Measurements from ENCODE around the gene NLE1. TPM values are rescaled to one million over a fixed set of nuclear protein-coding genes. Genes with fewer than 3 reads are reported as not detected.
"Not testable (repeated sequence)": the region's sequence is repeated elsewhere in the genome, so short reads cannot be mapped to it uniquely, and the experiment has no call there.

NLE1 gene
- total RNA-seq, 1 donor from 2014 or later: 16.7 TPM

DNA sequence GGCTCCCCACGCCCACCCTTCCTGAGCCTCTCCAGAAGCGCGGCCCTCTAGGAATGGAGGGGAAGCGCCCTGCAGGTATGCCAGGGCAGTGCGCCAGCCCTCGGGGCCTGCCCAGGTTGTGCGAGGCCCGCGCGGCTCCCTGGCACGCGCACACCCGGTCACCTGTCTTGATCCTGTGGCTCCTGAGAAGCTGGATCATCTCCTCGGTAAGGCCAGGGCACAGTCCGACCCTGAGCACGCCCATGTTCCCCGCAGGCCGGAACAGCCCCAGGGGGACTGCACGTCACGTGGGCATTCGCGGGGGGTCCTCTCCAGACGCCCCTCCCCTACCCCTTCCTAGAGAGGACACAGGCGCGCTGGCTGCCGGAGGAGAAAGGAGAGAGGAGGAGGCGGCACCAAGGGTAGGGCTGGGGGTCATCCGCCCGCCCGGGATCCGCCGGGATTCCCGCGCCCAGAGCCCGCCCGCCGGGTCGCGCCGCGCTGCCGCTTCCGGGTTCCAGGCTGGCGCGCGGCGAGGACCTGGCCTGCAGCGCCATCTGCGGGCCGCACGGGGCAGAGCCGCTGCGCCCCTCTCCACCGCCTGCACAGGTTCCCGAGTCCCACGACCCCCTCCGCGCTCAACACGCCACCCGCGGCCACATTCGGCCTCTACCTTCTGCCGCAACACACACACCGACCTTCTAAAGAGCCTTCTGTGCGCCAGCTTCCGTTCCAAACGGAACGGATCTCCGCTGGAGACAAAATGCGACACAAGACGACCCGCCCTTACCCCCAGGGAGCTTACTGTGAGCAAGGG lies 22.5 kb downstream of the NLE1 start, which contains the start of gene RAD51D:
Gene RAD51D, minus strand, starts transcription at position 491 of the 796 bp plus-strand sequence. Its CDS starts 247 bp downstream, at position 244.
- peaks cover 3% of the 10 kb centered on the region for H3K36me3 Mint-ChIP-seq (ENCODE audit: low read depth, unreplicated experiment)
- TF ChIP-seq, protein P1, sequence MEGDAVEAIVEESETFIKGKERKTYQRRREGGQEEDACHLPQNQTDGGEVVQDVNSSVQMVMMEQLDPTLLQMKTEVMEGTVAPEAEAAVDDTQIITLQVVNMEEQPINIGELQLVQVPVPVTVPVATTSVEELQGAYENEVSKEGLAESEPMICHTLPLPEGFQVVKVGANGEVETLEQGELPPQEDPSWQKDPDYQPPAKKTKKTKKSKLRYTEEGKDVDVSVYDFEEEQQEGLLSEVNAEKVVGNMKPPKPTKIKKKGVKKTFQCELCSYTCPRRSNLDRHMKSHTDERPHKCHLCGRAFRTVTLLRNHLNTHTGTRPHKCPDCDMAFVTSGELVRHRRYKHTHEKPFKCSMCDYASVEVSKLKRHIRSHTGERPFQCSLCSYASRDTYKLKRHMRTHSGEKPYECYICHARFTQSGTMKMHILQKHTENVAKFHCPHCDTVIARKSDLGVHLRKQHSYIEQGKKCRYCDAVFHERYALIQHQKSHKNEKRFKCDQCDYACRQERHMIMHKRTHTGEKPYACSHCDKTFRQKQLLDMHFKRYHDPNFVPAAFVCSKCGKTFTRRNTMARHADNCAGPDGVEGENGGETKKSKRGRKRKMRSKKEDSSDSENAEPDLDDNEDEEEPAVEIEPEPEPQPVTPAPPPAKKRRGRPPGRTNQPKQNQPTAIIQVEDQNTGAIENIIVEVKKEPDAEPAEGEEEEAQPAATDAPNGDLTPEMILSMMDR (IDR thresholded peaks at IDR 0.05; ENCODE audit: unreplicated experiment): peak; percentile 93
- H3K27me3 Mint-ChIP-seq (ENCODE audit: unreplicated experiment): no peaks in the 10 kb centered on the region
- H3K27ac Mint-ChIP-seq (ENCODE audit: unreplicated experiment): no peak within 1 kb of the TSS
- H3K4me1 Mint-ChIP-seq (ENCODE audit: unreplicated experiment): peaks cover 5% of the 10 kb centered on the region
- H3K9me3 Mint-ChIP-seq (ENCODE audit: unreplicated experiment): no peaks in the 10 kb centered on the region
- peak within 1 kb of the TSS; percentile 94 for H3K4me3 Mint-ChIP-seq (ENCODE audit: unreplicated experiment)
- peak; percentile 90 for DNase-seq (ENCODE audit: low spot score)

DNA sequence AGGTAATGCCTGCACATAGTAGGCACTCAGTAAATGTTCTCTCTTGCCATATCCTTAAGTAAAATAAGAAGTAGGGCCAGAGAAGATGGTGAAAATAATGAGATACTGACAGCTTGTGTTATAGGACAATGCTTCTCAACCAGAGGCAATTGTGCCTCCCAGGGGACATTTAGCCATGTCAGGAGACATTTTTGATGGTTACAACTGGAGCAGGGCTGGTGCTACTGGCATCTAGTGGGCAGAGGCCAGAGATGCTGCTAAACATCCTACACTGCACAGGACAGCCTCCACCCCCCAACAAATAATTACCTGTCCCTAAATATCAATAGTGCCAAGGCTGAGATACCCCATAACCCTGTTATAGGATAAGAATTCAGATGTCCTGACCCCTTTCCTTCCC lies 24.1 kb downstream of the NLE1 start:
- Mint-ChIP-seq H3K36me3 (ENCODE audit: low read depth, unreplicated experiment) (peaks cover 3% of the 10 kb centered on the region), H3K9me3 (ENCODE audit: unreplicated experiment) (no peaks in the 10 kb centered on the region), H3K27me3 (ENCODE audit: unreplicated experiment) (no peaks in the 10 kb centered on the region), H3K27ac (ENCODE audit: unreplicated experiment) (no peak overlapping the region), H3K4me3 (ENCODE audit: unreplicated experiment) (no peak overlapping the region), H3K4me1 (ENCODE audit: unreplicated experiment) (peaks cover 5% of the 10 kb centered on the region)
- TF ChIP-seq, protein P1 (IDR thresholded peaks at IDR 0.05; ENCODE audit: unreplicated experiment): no peak
- no peak for DNase-seq (ENCODE audit: low spot score)

DNA sequence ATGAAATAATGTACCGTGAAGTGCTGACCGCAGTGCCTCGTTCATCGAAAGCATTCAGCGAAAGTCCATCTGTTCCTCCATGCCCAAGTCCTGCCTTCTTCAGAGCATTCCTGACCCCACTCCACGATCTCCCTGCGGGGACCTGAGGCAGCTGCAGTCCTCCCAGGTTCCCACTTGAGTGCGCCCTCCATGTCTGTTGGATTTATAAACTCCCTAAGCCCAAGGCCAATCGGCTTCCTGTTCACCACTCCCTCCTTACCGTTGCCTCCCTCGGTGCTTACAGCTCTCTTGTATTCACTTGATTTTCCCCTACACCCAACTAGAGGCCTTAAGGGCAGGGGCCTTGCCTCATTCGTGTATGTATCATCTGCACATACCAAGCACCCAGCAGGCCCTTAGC lies 25.3 kb downstream of the NLE1 start:
- Mint-ChIP-seq H3K4me1 (ENCODE audit: unreplicated experiment) (peaks cover 5% of the 10 kb centered on the region), H3K4me3 (ENCODE audit: unreplicated experiment) (no peak overlapping the region), H3K27ac (ENCODE audit: unreplicated experiment) (no peak overlapping the region), H3K9me3 (ENCODE audit: unreplicated experiment) (no peaks in the 10 kb centered on the region), H3K36me3 (ENCODE audit: low read depth, unreplicated experiment) (peaks cover 3% of the 10 kb centered on the region), H3K27me3 (ENCODE audit: unreplicated experiment) (no peaks in the 10 kb centered on the region)
- DNase-seq (ENCODE audit: low spot score): no peak
- TF ChIP-seq, protein P1 (IDR thresholded peaks at IDR 0.05; ENCODE audit: unreplicated experiment): no peak

DNA sequence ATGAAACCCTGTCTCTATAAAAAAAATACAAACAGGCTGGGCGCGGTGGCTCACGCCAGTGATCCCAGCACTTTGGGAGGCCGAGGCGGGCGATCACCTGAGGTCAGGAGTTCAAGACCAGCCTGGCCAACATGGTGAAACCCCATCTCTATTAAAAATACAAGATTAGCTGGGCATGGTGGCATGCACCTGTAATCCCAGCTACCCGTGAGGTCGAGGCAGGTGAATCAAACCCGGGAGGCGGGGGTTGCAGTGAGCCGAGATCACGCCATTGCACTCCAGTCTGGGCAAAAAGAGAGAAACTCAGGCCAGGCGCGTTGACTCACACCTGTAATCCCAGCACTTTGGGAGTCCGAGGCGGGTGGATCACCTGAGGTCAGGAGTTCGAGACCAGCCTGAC lies 31.3 kb downstream of the NLE1 start:
- H3K27ac Mint-ChIP-seq (ENCODE audit: unreplicated experiment); H3K9me3 Mint-ChIP-seq (ENCODE audit: unreplicated experiment); H3K4me3 Mint-ChIP-seq (ENCODE audit: unreplicated experiment); DNase-seq (ENCODE audit: low spot score); H3K27me3 Mint-ChIP-seq (ENCODE audit: unreplicated experiment); H3K4me1 Mint-ChIP-seq (ENCODE audit: unreplicated experiment): not testable (repeated sequence)
- peaks cover 11% of the 10 kb centered on the region for H3K36me3 Mint-ChIP-seq (ENCODE audit: low read depth, unreplicated experiment)

DNA sequence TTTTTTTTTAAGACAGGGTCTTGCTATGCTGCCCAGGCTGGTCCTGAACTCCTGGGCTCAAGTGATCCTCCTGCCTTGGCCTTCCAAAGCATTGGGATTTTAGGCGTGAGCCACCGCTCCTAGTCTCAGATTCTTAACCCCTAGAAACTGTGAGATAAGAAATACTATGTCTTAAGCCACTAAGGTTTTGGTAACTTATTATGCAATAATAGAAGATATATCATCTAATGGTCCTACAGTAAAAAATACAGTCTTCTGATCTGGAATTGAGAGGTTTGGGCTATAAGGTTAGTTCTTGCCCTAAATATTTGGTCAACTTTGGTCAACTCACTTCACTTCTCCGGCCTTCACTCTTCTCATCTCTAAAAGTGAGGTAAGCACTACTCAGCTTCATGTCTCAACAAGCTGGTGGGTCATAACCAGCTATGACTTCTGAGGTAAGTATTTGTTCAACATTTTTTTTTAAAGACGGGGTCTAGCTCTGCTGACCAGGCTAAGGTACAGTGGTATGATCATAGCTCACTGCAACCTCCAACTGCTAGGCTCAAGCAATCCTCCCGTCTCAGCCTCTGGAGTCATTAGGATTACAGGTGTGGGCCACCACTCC lies 37.2 kb downstream of the NLE1 start:
- no peaks in the 10 kb centered on the region for H3K4me1 Mint-ChIP-seq (ENCODE audit: unreplicated experiment)
- TF ChIP-seq, protein P1 (IDR thresholded peaks at IDR 0.05; ENCODE audit: unreplicated experiment): no peak
- H3K27ac Mint-ChIP-seq (ENCODE audit: unreplicated experiment): no peak overlapping the region
- peaks cover 29% of the 10 kb centered on the region for H3K36me3 Mint-ChIP-seq (ENCODE audit: low read depth, unreplicated experiment)
- no peaks in the 10 kb centered on the region for H3K9me3 Mint-ChIP-seq (ENCODE audit: unreplicated experiment)
- no peak overlapping the region for H3K4me3 Mint-ChIP-seq (ENCODE audit: unreplicated experiment)
- no peak for DNase-seq (ENCODE audit: low spot score)
- no peaks in the 10 kb centered on the region for H3K27me3 Mint-ChIP-seq (ENCODE audit: unreplicated experiment)
